ENCODE results near the gene ZNF708. TPM values are rescaled to one million over a fixed set of nuclear protein-coding genes. Genes with fewer than 3 reads are reported as not detected.
"Not testable (repeated sequence)": the region's sequence is repeated elsewhere in the genome, so short reads cannot be mapped to it uniquely, and the experiment has no call there.

ZNF708 gene
- 7.3 TPM for total RNA-seq

DNA sequence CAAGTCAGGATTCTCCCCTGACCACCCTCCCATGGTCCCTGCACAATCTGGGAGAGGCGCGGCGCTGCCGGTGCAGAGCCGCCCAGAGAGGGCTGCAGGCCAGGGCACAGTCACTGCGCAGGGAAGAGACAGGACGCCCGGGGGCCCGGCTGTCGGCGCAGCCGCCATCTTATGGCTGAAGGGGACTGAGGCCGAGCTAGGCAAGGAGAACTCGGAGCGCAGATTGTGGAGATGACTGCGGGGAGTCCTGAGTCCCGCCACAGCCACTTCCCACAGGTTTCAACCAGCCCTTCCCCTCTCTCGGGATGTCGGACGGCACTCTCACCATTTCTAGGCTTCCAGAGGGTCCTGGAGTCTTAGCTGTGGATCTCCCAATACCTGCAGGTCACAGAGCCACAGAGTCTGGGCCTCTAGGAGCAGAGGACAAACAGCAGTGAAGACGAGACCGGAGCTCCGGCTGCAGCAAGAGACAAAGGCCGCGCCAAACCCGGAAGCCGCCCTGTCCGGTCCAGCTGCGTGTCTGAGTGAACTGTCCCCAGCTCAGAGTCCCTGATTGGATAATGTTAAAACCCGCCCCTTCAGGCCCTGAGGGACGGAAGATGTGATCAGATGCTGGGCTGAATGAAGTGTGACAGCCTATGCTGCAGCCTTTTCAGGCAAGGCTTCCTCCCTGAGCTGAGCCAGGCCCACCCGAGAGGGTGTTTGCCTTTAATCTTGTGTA, at the start of gene ZNF708:
TSS of gene ZNF708 (minus strand) at position 526 of the 721 bp plus-strand sequence. CDS start at position 328, 198 bp downstream.
- Histone ChIP-seq H3K27ac (ENCODE audit: low read depth, low read length) (peak within 1 kb of the TSS; percentile 96), H3K4me3 (ENCODE audit: low read length in 3 of 3) (peak within 1 kb of the TSS; percentile 97 to 99 (median 98)), H3K9ac (ENCODE audit: low read depth in 1 of 3, low read length in 3 of 3) (peak within 1 kb of the TSS; percentile 97 to 100 (median 99)), H3K27me3 (ENCODE audit: control insufficient read depth in 3 of 3, insufficient read depth in 3 of 3, low read length in 3 of 3) (no peaks in the 10 kb centered on the region), H3K4me1 (ENCODE audit: control insufficient read depth in 3 of 3, insufficient read depth in 3 of 3, low read length in 3 of 3) (peaks cover 3 to 10% (median 8%) of the 10 kb centered on the region in 3 donors), H3K36me3 (ENCODE audit: control insufficient read depth in 3 of 3, insufficient read depth in 3 of 3, low read length in 3 of 3) (peaks cover 0 to 6% (median 0%) of the 10 kb centered on the region in 3 donors), H3K9me3 (ENCODE audit: control insufficient read depth in 3 of 3, low read length in 3 of 3) (no peaks in the 10 kb centered on the region)

DNA sequence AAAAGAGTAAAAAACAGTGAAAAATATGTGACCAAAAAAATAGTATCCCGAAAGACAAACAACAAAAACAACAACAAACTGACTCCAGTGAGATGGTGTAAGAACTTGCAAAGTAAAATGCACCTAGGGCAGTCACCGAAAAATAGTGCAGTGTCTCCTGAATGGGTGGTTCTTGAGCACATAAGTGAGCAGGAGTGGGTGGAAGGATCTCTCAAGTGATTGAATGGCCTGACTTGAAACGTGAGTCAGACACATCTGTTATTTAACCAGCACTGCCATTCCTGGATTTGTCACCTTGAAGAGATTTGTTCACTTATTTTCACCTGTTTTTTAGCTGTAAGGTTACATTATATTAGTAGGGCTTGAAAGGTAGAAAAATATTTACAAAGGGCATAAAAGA, 33.1 kb upstream of the ZNF708 start:
- Histone ChIP-seq H3K4me3 (ENCODE audit: low read length in 3 of 3) (no peak overlapping the region), H3K27me3 (ENCODE audit: control insufficient read depth in 3 of 3, insufficient read depth in 3 of 3, low read length in 3 of 3) (no peaks in the 10 kb centered on the region), H3K27ac (ENCODE audit: low read depth, low read length) (no peak overlapping the region), H3K9ac (ENCODE audit: low read depth in 1 of 3, low read length in 3 of 3) (no peak overlapping the region), H3K36me3 (ENCODE audit: control insufficient read depth in 3 of 3, insufficient read depth in 3 of 3, low read length in 3 of 3) (peaks cover 2 to 11% (median 4%) of the 10 kb centered on the region in 3 donors), H3K4me1 (ENCODE audit: control insufficient read depth in 3 of 3, insufficient read depth in 3 of 3, low read length in 3 of 3) (no peaks in the 10 kb centered on the region), H3K9me3 (ENCODE audit: control insufficient read depth in 3 of 3, low read length in 3 of 3) (peaks cover 0 to 2% (median 0%) of the 10 kb centered on the region in 3 donors)

DNA sequence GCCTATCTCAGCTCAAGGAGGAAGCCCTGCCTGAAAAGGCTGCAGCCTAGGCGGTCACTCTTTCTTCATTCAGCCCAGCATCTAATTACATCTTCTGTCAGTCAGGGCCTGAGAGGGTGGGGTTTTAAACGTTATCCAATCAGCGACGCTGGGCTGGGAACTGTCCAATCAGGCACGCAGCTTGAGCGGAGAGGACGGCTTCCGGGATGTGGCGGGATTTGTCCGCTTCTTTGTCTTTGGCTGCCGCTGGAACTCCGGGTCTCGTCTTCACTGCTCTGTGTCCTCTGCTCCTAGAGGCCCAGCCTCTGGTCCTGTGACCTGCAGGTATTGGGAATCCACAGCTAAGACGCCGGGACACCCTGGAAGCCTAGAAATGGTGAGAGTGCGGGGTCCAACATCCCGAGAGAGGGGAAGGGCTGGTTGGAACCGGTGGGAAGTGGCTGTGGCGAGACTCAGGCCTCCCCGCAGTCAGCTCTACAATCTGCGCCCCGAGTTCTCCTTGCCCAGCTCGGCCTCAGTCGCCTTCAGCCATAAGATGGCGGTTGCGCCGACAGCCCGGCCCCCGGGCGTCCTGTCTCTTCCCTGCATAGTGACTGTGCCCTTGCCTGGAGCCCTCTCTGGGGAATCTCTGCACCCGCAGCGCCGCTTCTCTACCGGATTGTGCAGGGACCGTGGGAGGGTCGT, 29.7 kb upstream of the ZNF708 start, which contains the start of gene ZNF738:
TSS of gene ZNF738 (plus strand) at position 233 of the 684 bp plus-strand sequence. CDS start at position 374, 141 bp downstream.
- H3K9me3 ChIP-seq (ENCODE audit: control insufficient read depth in 3 of 3, low read length in 3 of 3) = peaks cover 0 to 2% (median 0%) of the 10 kb centered on the region in 3 donors
- no peaks in the 10 kb centered on the region for H3K4me1 ChIP-seq (ENCODE audit: control insufficient read depth in 3 of 3, insufficient read depth in 3 of 3, low read length in 3 of 3)
- H3K36me3 ChIP-seq (ENCODE audit: control insufficient read depth in 3 of 3, insufficient read depth in 3 of 3, low read length in 3 of 3) = peaks cover 2 to 7% (median 4%) of the 10 kb centered on the region in 3 donors
- peak within 1 kb of the TSS; percentile 83 to 94 (median 90) for H3K4me3 ChIP-seq (ENCODE audit: low read length in 3 of 3)
- no peaks in the 10 kb centered on the region for H3K27me3 ChIP-seq (ENCODE audit: control insufficient read depth in 3 of 3, insufficient read depth in 3 of 3, low read length in 3 of 3)
- H3K27ac ChIP-seq (ENCODE audit: low read depth, low read length) = peak within 1 kb of the TSS; percentile 75
- H3K9ac ChIP-seq (ENCODE audit: low read depth in 1 of 3, low read length in 3 of 3) = peak within 1 kb of the TSS; percentile 80 to 88 (median 87)

- no peak overlapping the region for H3K27ac ChIP-seq (ENCODE audit: low read depth, low read length)
- H3K9me3 ChIP-seq (ENCODE audit: control insufficient read depth in 3 of 3, low read length in 3 of 3) = no peaks in the 10 kb centered on the region
- no peaks in the 10 kb centered on the region for H3K4me1 ChIP-seq (ENCODE audit: control insufficient read depth in 3 of 3, insufficient read depth in 3 of 3, low read length in 3 of 3)
- H3K4me3 ChIP-seq (ENCODE audit: low read length in 3 of 3) = no peak overlapping the region
- H3K36me3 ChIP-seq (ENCODE audit: control insufficient read depth in 3 of 3, insufficient read depth in 3 of 3, low read length in 3 of 3) = no peaks in the 10 kb centered on the region
- H3K9ac ChIP-seq (ENCODE audit: low read depth in 1 of 3, low read length in 3 of 3) = no peak overlapping the region
- no peaks in the 10 kb centered on the region for H3K27me3 ChIP-seq (ENCODE audit: control insufficient read depth in 3 of 3, insufficient read depth in 3 of 3, low read length in 3 of 3)
Observed at GRCh38 chr19:21352830-21353229, 23.6 kb upstream of the ZNF708 start.

DNA sequence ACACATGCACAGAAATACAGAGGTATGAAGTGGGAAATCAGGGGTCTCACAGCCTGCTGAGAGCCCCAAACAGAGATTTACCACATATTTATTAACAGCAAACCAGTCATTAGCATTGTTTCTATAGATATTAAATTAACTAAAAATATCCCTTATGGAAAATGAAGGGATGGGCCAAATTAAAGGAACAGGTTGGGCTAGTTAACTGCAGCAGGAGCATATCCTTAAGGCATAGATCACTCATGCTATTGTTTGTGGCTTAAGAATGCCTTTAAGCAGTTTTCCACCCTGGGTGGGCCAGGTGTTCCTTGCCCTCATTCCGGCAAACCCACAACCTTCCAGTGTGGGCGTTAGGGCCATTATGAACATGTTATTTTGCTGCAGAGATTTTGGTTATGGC, 15.6 kb upstream of the ZNF708 start:
- H3K27me3 ChIP-seq (ENCODE audit: control insufficient read depth in 3 of 3, insufficient read depth in 3 of 3, low read length in 3 of 3); H3K27ac ChIP-seq (ENCODE audit: low read depth, low read length); H3K9ac ChIP-seq (ENCODE audit: low read depth in 1 of 3, low read length in 3 of 3); H3K4me3 ChIP-seq (ENCODE audit: low read length in 3 of 3); H3K36me3 ChIP-seq (ENCODE audit: control insufficient read depth in 3 of 3, insufficient read depth in 3 of 3, low read length in 3 of 3); H3K9me3 ChIP-seq (ENCODE audit: control insufficient read depth in 3 of 3, low read length in 3 of 3); H3K4me1 ChIP-seq (ENCODE audit: control insufficient read depth in 3 of 3, insufficient read depth in 3 of 3, low read length in 3 of 3): not testable (repeated sequence)

- Histone ChIP-seq H3K4me3 (ENCODE audit: low read length in 3 of 3) (no peak overlapping the region), H3K27me3 (ENCODE audit: control insufficient read depth in 3 of 3, insufficient read depth in 3 of 3, low read length in 3 of 3) (no peaks in the 10 kb centered on the region), H3K4me1 (ENCODE audit: control insufficient read depth in 3 of 3, insufficient read depth in 3 of 3, low read length in 3 of 3) (no peaks in the 10 kb centered on the region), H3K27ac (ENCODE audit: low read depth, low read length) (no peak overlapping the region), H3K9ac (ENCODE audit: low read depth in 1 of 3, low read length in 3 of 3) (no peak overlapping the region), H3K9me3 (ENCODE audit: control insufficient read depth in 3 of 3, low read length in 3 of 3) (peaks cover 0 to 6% (median 4%) of the 10 kb centered on the region in 3 donors), H3K36me3 (ENCODE audit: control insufficient read depth in 3 of 3, insufficient read depth in 3 of 3, low read length in 3 of 3) (no peaks in the 10 kb centered on the region)
Observed at GRCh38 chr19:21335721-21336120, 6.5 kb upstream of the ZNF708 start.

DNA sequence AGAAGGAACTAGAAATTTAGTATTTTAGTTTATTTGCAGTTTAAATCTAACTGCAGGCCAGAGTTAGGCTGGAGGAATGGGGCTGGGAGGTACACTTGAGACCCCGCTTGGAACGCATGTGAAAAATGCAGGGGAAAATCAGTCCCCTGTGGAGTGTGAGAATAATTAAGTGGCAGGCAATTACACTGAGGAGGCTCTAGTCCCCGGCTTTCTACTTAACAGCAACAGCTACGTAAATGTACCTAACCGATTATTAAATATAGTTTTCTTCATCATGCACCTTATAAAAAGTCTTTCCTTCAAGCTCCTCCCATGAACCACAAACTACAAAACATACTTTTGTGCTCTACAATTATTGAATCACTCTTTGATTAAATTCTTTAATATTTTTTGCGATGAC, 804 bp downstream of the ZNF708 start:
- Histone ChIP-seq H3K9ac (ENCODE audit: low read depth in 1 of 3, low read length in 3 of 3) (peak overlapping the region; percentile 97 to 100 (median 99)), H3K36me3 (ENCODE audit: control insufficient read depth in 3 of 3, insufficient read depth in 3 of 3, low read length in 3 of 3) (peaks cover 0 to 6% (median 0%) of the 10 kb centered on the region in 3 donors), H3K4me3 (ENCODE audit: low read length in 3 of 3) (peak overlapping the region; percentile 97 to 99 (median 98)), H3K27ac (ENCODE audit: low read depth, low read length) (peak overlapping the region; percentile 96), H3K27me3 (ENCODE audit: control insufficient read depth in 3 of 3, insufficient read depth in 3 of 3, low read length in 3 of 3) (no peaks in the 10 kb centered on the region), H3K9me3 (ENCODE audit: control insufficient read depth in 3 of 3, low read length in 3 of 3) (no peaks in the 10 kb centered on the region), H3K4me1 (ENCODE audit: control insufficient read depth in 3 of 3, insufficient read depth in 3 of 3, low read length in 3 of 3) (peaks cover 3 to 10% (median 8%) of the 10 kb centered on the region in 3 donors)

DNA sequence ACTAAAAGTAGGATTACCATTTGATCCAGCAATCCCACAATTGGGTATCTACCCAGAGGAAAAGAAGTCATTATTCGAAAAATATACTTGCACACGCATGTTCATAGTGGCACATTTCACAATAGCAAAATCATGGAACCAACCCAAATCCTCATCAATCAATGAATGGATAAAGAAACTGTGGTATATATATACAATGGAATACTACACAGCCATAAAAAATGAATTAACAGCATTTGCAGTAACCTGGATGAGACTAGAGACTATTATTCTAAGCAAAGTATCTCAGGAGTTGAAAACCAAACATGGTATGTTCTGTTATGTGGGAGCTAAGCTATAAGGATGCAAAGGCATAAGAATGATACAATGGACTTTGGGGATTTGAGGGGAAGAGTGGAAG, 3.0 kb downstream of the ZNF708 start:
- H3K4me1 ChIP-seq (ENCODE audit: control insufficient read depth in 3 of 3, insufficient read depth in 3 of 3, low read length in 3 of 3) = peaks cover 3 to 10% (median 8%) of the 10 kb centered on the region in 3 donors
- H3K27me3 ChIP-seq (ENCODE audit: control insufficient read depth in 3 of 3, insufficient read depth in 3 of 3, low read length in 3 of 3) = no peaks in the 10 kb centered on the region
- no peaks in the 10 kb centered on the region for H3K9me3 ChIP-seq (ENCODE audit: control insufficient read depth in 3 of 3, low read length in 3 of 3)
- H3K9ac ChIP-seq (ENCODE audit: low read depth in 1 of 3, low read length in 3 of 3) = no peak overlapping the region
- no peak overlapping the region for H3K27ac ChIP-seq (ENCODE audit: low read depth, low read length)
- peaks cover 0 to 6% (median 0%) of the 10 kb centered on the region in 3 donors for H3K36me3 ChIP-seq (ENCODE audit: control insufficient read depth in 3 of 3, insufficient read depth in 3 of 3, low read length in 3 of 3)
- no peak overlapping the region for H3K4me3 ChIP-seq (ENCODE audit: low read length in 3 of 3)

GRCh38 chr19:21323000-21323399, 6.2 kb downstream of the ZNF708 start:
- H3K9ac ChIP-seq (ENCODE audit: low read depth in 1 of 3, low read length in 3 of 3) = no peak overlapping the region
- no peaks in the 10 kb centered on the region for H3K9me3 ChIP-seq (ENCODE audit: control insufficient read depth in 3 of 3, low read length in 3 of 3)
- H3K4me1 ChIP-seq (ENCODE audit: control insufficient read depth in 3 of 3, insufficient read depth in 3 of 3, low read length in 3 of 3) = peaks cover 2 to 4% (median 2%) of the 10 kb centered on the region in 3 donors
- H3K27ac ChIP-seq (ENCODE audit: low read depth, low read length) = peak overlapping the region; percentile 20
- H3K36me3 ChIP-seq (ENCODE audit: control insufficient read depth in 3 of 3, insufficient read depth in 3 of 3, low read length in 3 of 3) = peaks cover 0 to 6% (median 2%) of the 10 kb centered on the region in 3 donors
- no peaks in the 10 kb centered on the region for H3K27me3 ChIP-seq (ENCODE audit: control insufficient read depth in 3 of 3, insufficient read depth in 3 of 3, low read length in 3 of 3)
- H3K4me3 ChIP-seq (ENCODE audit: low read length in 3 of 3) = no peak overlapping the region

GRCh38 chr19:21322528-21322927, 6.7 kb downstream of the ZNF708 start:
- Histone ChIP-seq H3K4me1 (ENCODE audit: control insufficient read depth in 3 of 3, insufficient read depth in 3 of 3, low read length in 3 of 3) (peaks cover 5 to 6% (median 6%) of the 10 kb centered on the region in 3 donors), H3K36me3 (ENCODE audit: control insufficient read depth in 3 of 3, insufficient read depth in 3 of 3, low read length in 3 of 3) (peaks cover 0 to 6% (median 2%) of the 10 kb centered on the region in 3 donors), H3K27me3 (ENCODE audit: control insufficient read depth in 3 of 3, insufficient read depth in 3 of 3, low read length in 3 of 3) (no peaks in the 10 kb centered on the region), H3K9ac (ENCODE audit: low read depth in 1 of 3, low read length in 3 of 3) (no peak overlapping the region), H3K9me3 (ENCODE audit: control insufficient read depth in 3 of 3, low read length in 3 of 3) (no peaks in the 10 kb centered on the region), H3K27ac (ENCODE audit: low read depth, low read length) (peak overlapping the region; percentile 33), H3K4me3 (ENCODE audit: low read length in 3 of 3) (no peak overlapping the region)

Measured in skeletal muscle tissue (tissue), 4 donors.